Stimulated activated CD4-positive, alpha-beta T cell treated with anti-CD3 and anti-CD28 coated beads, Interleukin-4, amount 100 ng/mL, for 48 hours (primary cell): Measurements from ENCODE around the gene TANK.

Experiments used
- DNase-seq, 2 donors: peaks; one replicate each; pipeline ENCODE4 v3.0.0-alpha.2; 2020; ENCODE audit warnings: low read depth in 2 of 2

The TANK gene

DNA sequence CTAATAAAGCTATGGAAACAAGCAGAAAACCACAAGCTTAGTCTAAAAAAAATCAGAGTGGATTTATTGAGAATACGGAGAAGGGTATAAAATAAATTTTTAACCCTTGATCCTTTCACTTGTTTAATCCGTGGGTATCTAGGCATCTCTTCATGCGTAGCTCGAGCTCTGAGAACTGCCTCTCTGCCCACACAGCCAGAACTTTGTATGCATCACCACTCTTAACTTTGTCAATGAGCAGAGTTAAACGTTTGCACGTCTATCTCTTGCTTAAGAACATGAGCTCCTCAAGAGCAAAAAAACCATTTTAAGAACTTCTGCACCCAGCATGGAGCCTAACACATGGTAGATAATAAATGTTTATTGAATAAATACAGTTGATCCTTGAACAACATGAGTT, 26.9 kb upstream of the TANK start:
- DNase-seq = no peak

DNA sequence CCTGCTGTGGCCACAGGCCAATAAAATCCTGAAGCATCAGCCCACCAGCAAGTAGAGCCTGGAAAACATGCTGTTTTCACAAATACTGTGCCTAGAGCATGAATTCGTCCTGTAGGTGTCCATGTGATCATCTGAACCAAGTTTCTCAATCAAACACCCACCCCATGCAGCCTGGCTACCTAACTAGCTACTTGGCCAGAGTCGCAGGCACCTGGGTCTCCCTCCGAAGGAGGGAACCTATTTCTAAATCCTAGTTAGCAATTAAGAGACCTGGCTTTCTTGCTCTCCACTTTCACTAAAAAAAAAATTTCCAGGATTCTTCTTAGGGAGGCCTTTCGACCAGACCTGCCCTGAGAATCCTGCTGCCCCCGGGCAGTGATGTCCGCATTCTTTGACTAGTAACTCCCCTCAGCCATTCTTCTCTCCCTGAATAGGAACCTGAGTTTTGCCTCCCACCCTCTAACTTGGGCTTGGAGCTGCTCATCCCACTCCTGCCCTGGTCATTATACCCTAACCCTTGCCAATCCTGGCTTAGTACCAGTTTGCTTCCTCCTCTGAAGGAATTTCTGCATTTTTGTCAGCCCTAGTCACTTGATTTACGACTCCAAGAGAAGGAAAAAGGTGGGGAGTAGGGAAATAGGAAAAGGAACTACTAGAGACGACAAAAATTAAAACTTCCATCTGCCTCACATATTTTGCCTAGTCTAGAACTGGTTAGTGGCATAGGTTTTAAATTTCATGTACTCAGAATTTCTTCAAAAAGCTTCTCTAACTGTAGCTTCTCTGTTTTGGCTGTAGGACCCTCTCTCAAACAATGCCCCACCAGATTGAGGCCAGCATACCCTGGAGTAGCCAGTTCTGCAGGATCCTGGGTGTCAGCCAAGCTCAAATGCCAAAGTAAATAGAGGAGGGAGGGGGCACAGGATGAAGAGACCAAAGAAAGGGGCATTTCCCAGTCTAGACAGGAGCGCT, 25.4 kb upstream of the TANK start:
- DNase-seq = no peak

DNA sequence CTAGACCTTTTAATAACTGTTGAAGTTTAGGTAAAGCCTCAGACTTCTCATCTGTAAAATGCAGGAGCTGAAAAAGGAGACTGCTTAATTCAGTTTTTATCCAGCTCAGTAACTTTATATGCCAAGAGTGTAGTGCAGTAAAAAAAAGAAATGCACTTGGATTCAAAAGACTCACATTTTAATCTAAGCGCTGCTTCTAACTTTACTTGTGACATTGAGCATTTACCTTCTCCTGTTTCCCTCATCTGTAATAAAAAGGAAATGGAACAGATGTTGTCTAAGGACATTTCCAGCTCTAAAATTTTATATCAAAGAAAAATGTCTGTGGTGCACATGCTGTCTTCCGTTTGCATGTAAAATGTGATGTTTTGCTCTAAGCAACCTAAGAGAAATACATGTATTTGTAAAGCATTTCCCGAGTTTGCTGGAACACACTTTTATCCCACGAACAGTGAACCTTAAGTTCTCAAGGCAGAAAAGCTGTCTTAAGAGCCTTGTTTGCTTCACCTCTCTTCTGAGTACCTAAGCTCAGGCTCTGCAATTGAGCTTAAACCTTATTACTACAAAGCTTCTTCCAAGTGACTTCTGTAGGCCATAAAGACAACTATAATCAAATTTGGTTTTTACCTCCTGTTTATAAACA, 24.2 kb upstream of the TANK start:
- no peak for DNase-seq

DNA sequence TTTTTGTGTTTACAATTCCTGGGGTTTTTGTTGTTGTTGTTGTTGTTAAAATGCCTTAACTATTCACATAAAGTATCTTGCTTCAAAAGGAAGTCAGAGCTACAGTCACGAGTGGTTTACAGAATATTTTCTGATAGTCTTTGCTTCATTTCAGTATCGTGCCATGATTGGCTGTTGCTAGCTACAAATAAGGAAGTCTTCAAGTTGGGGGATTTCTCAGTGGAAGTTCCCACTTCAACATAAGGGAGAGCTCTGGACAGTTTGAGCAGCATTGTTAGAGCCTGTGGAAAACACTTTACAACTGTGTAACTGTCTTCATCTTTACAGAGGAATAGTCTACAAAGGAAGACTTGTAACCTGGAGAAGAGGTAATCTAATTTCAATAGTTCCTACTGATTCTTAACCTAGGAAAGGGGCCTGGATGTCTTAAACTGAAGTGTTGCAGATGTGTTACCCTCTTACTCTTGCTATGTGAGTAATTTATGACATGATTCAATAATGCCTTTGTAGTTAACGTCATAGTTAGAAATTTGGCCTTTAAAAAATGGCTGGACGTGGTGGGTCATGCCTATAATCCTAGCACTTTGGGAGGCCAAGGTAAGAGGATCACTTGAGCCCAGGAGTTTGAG, 23.4 kb upstream of the TANK start:
- DNase-seq = no peak

DNA sequence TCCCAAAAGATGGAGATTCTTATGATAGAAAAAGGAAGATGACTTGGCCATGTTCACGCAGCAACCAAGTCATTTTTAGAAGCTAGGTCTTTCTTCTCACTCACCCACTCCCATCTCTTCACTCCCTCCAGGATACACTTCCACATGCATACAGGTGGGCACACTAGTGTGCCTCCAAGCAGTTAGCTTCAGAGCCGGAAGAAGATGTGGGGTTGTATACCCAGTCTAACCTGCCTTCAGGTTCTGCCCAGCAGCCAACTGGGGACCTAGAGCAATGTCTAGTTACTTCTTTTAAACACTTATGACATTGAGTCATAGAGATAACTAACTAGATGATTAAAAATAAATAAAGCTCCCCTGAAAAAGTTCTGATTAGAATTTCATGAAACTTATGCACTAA, 21.8 kb upstream of the TANK start:
- no peak for DNase-seq

DNA sequence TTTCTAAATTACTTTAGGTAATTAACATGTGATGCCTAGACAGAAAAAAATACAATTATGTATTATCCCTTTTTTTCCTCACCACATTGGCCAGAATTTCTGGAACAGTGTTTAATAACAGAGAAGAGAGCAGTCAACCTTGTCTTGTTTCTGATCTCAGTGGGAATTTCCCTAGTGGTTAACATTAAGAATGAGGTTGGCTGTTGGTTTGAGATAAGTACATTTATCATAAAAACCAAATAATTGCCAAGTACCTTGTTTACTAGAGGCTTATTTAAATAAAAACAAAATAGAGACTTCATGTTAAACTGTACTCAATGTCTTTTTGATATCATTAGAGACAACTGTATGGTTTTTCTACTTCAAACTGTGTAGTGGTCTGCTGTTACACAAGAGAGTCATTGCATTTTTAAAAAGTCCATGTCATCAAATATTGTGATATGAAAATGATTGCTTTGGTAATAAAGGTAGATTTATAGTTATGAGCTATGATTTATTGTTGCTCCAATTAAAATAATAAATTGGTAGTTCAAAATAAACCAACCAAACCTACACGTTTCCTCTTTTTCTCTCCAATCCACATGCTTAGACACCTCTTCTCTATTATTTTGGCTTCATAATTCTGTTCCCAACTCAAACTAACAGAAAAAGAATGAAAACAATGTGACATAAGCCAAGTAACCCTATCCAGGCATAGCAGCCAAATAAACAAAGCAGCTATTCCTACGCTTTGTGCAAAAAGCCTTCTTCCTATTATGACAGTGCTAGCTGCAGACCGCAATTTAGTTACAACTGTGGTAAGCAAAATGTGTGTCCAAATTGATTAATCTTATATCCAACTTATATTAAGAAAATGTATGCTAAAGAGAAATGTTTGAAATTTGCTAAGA, 20.9 kb upstream of the TANK start:
- DNase-seq = no peak

DNA sequence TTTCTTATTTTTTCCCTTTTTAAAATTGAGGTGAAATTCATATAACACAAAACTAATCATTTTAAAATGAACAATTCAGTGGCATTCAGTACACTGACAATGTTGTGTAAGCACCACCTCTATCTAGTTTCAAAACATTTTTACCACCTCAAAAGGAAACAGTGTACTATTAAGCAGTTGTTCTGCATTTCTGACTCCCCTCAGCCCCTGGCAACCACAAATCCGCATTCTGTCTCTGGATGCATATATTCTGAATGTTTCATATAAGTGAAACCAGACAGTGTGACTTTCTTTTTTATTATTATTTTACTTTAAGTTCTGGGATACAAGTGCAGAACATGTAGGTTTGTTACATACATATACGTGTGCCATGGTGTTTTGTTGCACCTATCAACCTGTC, 19.2 kb upstream of the TANK start:
- peak in 1 of 2 donors; percentile 30 for DNase-seq

- no peak for DNase-seq
Observed at GRCh38 chr2:161146209-161146775, 13.9 kb upstream of the TANK start.

DNA sequence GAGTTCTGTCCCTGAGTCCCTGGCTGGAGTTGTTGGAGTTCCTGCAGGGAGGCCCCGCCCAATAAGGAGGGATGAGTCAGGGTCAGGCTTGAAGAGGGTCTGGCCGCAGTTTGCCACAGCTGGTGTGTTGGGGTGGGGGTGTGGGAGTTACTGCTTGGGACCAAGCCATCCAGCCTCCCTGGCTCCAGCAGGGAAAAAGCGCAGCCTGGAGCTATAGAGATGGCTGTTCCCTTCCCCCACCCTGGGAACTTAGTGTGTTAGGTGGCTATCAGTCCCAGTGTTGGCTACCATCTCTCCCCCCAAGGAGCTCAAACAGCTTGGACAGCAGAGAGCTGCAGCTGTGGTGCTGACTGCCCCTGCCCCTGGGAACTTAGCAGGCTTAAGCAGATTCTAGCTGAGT, 13.2 kb upstream of the TANK start:
- no peak for DNase-seq

DNA sequence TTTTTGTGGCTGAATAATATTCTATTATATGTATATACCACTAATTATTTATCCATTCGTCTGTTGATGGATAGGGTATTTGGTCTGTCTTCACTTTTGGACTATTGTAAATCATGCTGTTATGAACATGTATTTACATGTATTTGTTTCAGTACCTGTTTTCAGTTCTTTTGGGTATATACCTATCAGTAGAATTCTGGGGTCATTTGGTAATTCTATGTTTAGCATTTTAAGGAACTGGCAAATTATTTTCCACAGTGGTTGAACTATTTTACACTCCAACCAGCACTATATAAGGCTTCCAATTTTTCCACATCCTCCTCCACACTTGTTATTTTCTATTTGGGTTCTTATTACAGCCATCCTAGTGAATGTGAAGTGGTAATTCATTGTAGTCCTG, 12.4 kb upstream of the TANK start:
- no peak for DNase-seq

- DNase-seq = no peak
Observed at GRCh38 chr2:161150704-161151103, 9.5 kb upstream of the TANK start.

GRCh38 chr2:161152302-161152701, 7.9 kb upstream of the TANK start:
- no peak for DNase-seq

- no peak for DNase-seq
Observed at GRCh38 chr2:161158882-161159281, 1.3 kb upstream of the TANK start.

DNA sequence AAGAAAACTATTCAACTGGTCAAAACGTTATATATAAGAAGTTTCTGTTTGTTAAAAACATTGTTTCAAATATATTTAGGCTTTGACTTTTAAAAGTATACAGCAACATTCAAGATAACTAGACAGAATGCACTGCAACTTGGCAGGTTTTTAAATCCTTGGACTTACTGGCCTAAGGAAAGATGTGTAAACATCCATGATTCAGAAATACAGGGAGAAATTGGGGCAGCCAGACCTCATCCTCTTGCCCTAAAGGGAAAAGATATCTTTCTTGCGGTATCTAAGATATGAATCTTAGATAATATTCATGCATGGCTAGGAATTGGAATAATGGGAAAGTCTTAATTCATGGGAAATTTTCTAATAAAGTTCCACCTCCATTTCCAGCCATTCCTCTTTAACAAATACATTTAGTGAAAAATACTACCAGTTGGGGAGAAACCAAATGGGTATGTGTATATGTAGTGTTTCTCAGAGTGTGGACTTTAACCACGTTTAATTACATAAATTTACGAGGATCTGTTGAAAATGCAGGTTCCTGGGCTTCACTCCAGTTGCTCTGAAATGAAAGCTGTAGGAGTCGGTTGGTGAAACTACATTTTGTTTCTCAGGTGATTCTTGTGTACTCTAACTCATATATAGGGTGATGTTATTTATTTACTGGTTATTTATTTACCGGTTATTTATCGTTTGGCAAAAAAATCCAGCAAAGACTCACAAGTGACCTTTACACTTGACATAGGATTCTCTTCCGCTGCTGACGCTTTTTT, 587 bp upstream of the TANK start:
- no peak for DNase-seq

GRCh38 chr2:161161074-161161706, 962 bp downstream of the TANK start:
- DNase-seq = no peak

- no peak for DNase-seq
Observed at GRCh38 chr2:161163440-161163839, 3.2 kb downstream of the TANK start.

DNA sequence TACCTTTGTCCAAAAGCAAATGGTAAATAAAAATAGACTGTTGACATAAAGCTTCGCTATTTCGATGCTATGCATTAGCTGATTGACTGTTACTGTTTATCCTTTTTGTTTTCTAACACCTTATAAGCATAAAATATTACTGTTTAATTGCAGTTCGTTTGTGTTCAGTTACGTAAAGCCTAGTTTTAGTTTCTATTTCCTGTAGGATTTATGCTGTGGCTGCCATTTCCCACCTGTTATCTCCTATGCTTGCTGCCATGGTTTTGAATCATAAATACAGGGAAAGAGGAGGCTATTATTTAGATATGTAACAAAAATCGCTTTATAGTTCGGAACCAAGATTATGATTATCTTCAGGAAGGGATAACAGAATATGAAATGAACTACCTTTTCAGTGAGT, 3.9 kb downstream of the TANK start:
- DNase-seq = no peak

DNA sequence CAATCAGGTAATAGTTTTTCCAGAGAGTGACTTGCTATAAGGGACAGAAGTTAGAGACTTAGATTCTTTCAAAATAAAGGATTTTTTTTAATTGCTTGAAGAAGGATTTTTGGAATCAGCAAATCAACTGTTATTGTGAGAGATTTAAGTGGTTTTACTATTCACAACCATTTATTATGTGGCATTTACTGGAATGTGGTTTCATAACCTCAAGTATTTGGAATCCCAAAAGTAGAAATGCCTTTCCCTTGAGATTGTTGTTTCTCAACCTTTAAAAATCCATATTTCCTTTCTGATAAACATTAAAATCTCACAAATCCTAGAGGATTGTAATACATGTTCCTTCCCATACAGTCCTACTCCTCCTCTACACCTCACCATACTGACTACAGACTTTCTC, 5.0 kb downstream of the TANK start:
- no peak for DNase-seq

DNA sequence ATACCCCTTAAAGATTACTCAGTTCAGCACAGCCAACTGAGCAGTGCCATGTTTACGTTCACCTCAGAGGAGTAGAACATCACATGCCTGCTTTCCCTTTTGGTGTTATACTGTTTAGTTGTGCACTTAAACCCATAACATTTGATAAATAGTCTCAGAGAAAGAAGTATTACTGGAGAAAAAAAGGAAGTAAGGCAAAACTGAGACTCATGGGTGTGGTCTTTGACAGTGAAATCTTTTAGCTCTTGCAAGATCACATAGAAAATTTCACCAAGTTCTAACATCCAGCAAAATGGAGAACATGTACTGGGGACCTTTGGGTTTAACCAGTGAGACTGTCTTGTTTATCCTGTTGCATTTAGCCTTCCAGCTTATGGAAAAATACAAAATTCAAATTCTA, 5.6 kb downstream of the TANK start:
- no peak for DNase-seq
